RCC 7860 (cell line): Measurements from ENCODE around the gene DLL1.
"Not testable (repeated sequence)": the region's sequence is repeated elsewhere in the genome, so short reads cannot be mapped to it uniquely, and the experiment has no call there.

Source experiments
- DNase-seq: peaks from one replicate; pipeline ENCODE4 v3.0.0-alpha.2; 2015; ENCODE audit warnings: low spot score
- FAIRE-seq: peaks from 2 replicates; lab custom pipeline; 2012; peaks lifted over from hg19 to GRCh38; lab: Jason Lieb, UNC

Gene DLL1

DNA sequence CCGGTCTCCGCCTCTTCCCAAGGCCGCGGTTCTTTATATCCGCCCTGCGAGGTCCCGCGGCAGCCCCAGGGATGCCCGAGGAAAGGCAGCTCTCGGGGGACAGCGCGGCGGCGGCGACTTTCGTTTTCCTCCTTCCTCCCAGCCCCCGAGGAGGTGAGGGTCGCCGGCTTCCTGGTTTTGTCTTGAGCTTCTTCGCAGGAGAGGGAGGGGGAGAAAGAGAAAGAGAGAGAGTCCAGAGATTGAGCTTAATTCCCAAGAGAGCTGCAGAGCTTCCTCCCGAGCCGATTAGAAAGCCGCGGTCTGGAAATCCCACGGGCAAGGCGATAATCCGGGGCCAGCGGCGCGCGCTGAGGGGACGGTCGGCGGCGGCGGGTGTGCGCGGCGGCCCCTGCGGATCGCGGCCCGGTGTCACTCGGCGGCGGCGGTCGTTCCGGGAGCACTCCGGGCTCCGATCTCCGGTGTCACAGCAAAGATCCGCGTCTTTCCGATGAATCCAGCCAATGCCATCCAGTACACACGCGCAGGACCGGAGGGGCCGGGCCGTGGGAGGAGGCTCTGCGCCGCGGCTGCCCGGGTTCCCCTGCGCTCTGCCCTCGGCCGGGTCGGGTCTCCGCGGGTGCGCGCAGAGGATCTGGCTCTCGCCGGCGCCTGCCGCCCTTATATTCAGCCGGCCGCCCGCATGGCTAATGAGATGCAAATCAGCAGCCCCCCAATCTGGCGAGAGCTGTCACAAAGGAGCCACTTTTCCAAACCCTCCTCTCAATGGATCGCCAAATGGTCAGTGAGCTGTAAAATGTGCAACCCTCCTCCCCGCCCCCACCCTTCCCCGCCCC is at the start of gene DLL1:
DLL1 (minus strand) TSS at position 783 of the 833 bp plus-strand sequence. CDS start 939 bp downstream, outside the sequence.
- no peak for FAIRE-seq
- DNase-seq = no peak

GRCh38 chr6:170335199-170335598 is 44.3 kb upstream of the DLL1 start:
- DNase-seq, FAIRE-seq: not testable (repeated sequence)

- FAIRE-seq (no peak), DNase-seq (no peak)
Measured at GRCh38 chr6:170329321-170329720, 38.4 kb upstream of the DLL1 start.

- no peak for FAIRE-seq
Measured at GRCh38 chr6:170317718-170318117, 26.8 kb upstream of the DLL1 start.

GRCh38 chr6:170317076-170317475 is 26.2 kb upstream of the DLL1 start:
- no peak for DNase-seq
- FAIRE-seq = no peak

More at GRCh38 chr6:170317718-170318117, 26.8 kb upstream of the DLL1 start:
- DNase-seq = no peak

GRCh38 chr6:170316071-170316470 is 25.2 kb upstream of the DLL1 start:
- peak; percentile 25 for DNase-seq
- FAIRE-seq = no peak

GRCh38 chr6:170314983-170315382 is 24.1 kb upstream of the DLL1 start:
- FAIRE-seq (no peak), DNase-seq (no peak)

DNA sequence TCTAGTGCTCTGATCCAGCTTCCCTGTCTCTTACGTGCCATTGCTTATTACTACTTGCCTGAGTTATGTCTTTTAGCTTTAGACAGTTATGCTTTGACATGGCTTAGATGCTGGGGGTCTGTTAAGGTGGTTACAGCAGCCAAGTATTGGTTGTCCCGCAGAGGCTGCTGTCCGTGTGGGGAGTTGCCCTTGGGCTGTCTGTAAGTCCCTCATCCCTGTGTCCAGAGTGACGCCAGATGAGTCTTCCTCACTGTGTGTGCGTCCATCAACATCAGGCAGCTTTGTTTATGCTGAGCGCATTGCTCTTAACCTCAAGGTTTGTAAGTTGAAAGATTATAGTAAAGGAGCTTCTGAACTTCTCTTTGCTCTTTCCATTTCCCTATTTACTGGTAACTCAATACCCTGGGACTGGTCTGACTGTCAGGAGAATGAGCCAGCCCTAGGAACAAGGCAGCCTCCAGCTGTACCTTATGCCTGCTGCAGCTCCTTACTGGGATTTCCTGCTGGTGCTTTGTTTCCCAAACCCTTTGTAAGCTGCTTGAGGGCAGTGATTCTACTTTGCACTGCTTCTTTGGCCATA is 22.9 kb upstream of the DLL1 start:
- no peak for FAIRE-seq
- DNase-seq = no peak

DNA sequence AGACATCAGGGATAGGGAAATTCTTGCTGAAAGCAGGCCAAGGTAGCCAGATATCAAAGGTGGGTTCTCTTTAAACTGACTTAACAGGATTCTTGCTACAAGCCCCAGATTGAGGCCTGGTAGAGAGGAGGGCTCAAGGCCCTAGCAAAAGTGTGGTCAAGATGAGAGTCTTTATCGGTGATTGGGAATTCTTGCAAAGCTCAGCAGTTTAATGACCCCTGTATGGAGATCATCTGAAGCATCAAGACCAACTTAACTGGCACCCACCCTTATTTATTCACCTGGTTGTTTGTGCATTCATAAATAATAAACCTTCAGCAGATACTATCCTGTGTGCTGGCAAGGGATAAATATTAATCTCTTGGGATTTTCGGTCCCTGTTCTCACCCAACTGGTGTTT is 22.0 kb upstream of the DLL1 start:
- DNase-seq (no peak), FAIRE-seq (no peak)

- no peak for DNase-seq
- FAIRE-seq = no peak
Measured at GRCh38 chr6:170311696-170312095, 20.8 kb upstream of the DLL1 start.

DNA sequence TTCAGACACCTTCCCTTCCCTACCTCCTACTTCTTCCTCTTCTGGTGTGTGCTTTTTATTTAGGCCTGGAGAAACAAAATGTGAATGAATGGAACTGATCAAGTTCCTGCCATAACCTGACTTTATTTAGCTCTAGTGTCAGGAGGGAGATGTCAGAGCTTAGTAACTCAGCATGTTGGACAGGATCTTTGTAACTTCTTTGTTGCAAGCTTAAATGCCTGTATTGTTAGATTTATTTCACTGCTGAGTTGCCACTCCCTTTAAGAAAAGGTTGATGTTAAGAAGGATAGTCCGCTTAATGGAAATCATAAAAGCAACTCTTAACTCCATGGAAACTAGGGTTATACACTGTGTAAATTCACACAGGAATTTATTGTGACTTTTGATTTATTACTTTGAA is 17.9 kb upstream of the DLL1 start:
- FAIRE-seq = no peak
- no peak for DNase-seq

DNA sequence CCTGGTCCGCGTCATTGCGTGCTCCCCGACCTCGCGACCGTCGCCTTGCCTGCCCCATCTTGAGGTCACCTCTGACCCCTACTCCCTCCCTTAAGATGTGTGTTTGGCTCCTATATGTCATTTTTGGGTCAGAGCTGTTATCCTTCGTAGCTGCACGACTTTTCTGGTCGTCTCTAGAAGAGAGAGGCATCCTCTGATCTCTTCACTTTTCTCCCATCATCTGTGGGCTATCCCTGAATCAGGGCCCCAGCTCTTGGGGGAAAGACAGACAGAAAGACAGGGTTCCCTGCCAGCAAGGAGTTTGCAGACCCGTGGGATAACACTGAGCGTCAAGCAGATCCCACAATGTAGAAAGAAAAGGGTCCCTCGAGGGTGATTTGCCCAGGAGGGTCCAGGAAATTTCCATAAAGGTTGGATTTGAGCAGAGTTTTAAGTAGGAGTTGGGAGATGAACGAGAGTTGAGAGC is 16.2 kb upstream of the DLL1 start:
- FAIRE-seq = no peak

GRCh38 chr6:170306324-170307079 is 15.6 kb upstream of the DLL1 start, which contains the start of gene FAM120B:
Gene FAM120B, plus strand, starts transcription at chr6:170306758. Its CDS starts 10,633 bp downstream, at chr6:170317391.
- DNase-seq (peak; percentile 83), FAIRE-seq (no peak)

More for the DNA sequence above, 16.2 kb upstream of the DLL1 start:
- DNase-seq = no peak

- no peak for FAIRE-seq
Measured at GRCh38 chr6:170305805-170306323, 15.0 kb upstream of the DLL1 start.

DNA sequence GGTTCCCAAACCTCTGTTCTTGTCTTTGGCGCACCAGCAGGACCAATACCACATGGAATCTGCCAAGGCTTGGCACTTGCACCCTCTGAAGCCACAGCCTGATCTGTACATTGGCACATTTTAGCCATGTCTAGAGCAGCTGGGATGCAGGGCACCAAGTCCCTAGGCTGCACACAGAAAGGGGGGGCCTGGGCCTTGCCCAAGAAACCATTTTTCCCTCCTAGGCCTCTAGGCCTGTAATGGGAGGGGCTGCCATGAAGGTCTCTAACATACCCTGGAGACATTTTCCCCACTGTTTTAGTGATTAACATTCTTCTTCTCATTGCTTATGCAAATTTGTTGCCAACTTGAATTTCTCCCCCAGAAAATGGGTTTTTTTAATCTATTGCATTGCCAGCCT is 10.3 kb upstream of the DLL1 start:
- FAIRE-seq (no peak), DNase-seq (no peak)

More at GRCh38 chr6:170305805-170306323, 15.0 kb upstream of the DLL1 start:
- no peak for DNase-seq

DNA sequence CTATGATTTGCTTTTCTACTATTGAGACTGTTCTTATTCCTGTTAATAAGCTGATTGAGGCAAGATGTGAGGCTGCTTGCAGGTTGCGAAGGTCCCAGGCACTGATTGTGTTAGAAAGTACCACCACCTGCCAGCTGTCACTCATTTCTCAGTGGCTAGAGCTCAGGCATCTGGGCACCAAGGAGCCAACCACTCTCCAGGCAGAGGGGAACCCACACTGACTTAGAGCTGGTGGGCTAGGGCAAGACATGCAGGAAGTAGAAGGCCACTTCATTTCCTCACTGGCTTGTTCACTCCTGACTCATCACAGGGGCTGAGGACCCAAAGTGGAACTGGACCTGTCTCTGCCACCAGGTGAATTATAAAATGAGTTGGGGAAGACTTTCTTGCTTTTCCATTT is 7.8 kb upstream of the DLL1 start:
- FAIRE-seq (no peak), DNase-seq (no peak)

- FAIRE-seq (no peak), DNase-seq (no peak)
Measured at GRCh38 chr6:170297576-170298330, 6.9 kb upstream of the DLL1 start.

DNA sequence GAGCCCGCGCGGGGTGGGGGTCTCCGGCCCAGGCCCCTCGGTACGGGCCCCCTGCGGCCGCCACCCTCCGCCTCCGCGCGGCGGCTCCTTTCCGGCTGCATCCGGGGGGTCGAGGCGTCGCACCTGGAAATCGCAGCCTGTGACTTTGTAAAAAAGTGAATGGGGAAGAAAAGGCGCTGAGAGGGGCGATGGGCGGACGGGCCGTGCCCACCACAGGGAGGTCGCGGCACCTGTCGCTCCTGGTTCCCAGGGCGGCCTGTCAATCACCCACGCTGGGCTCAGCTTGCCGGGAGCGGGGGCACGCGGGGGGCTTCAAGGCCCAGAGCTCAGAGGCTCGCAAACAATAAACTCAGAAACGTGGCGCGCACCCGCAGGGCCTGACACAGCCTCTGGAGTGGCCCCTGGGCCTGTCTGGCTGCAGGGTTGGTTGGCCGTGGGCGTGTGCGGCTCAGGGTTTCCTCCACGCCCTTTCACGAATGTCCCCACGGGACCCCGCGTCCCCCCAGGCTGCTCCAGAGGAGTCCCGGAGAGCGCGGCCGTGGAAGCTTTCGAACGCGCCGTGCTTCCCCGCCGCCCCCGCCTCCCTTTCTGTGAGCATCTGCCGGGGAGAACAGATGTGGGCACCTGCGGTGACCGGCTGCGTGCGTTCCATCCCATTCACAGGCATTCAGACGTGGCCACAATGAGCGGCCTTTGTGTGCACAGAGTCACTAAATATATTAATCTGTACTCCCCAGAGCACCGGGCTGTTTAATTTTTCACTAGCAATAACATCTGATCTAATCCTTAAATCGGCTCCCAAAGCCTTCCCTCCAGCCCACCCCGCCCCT is 6.1 kb upstream of the DLL1 start:
- no peak for DNase-seq
- no peak for FAIRE-seq

DNA sequence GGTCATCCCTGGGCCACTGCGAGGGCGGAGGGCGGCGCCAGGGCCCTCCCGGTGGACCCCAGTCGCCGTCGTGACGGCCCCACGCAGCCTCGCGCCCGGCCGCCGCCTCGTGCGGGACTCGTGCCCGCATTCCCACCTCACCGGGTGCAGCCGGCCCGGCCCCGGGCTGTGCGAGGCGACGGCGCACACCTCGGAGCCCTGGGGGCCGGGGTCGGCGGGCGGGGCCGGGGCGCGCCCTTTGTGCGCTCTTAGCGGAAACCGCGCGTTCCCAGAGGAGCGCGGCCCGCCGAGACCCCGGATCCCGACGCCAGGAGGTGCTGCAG is 5.5 kb upstream of the DLL1 start:
- FAIRE-seq = no peak
- DNase-seq = no peak
